Measurements from ENCODE around the gene RPAIN.

DNA sequence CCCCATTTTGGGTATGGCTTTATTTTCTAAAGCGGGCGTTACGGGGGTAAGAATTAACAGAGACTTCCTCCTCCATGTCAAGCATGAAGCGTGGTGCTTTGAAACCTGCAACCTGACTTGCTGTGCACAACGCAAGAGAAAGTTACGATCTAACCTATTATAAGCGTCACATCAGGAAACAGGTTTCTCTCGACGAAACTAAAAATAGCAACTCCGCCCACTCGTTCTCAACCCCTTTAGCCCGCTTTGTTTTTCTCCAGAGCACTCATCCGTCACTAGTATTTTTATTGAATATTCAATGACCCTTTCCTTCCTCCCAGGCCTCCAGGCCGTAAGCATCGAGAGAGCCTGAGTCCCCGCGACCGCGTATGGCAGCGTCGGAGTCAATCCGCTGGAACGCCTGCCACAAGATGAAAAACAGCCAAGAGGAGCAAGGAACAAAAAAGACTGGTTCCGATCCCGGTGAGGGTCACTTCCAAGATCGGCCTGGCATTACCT, 1.1 kb upstream of the RPAIN start:
- TF ChIP-seq, protein P1, sequence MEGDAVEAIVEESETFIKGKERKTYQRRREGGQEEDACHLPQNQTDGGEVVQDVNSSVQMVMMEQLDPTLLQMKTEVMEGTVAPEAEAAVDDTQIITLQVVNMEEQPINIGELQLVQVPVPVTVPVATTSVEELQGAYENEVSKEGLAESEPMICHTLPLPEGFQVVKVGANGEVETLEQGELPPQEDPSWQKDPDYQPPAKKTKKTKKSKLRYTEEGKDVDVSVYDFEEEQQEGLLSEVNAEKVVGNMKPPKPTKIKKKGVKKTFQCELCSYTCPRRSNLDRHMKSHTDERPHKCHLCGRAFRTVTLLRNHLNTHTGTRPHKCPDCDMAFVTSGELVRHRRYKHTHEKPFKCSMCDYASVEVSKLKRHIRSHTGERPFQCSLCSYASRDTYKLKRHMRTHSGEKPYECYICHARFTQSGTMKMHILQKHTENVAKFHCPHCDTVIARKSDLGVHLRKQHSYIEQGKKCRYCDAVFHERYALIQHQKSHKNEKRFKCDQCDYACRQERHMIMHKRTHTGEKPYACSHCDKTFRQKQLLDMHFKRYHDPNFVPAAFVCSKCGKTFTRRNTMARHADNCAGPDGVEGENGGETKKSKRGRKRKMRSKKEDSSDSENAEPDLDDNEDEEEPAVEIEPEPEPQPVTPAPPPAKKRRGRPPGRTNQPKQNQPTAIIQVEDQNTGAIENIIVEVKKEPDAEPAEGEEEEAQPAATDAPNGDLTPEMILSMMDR (conservative IDR thresholded peaks at IDR 0.05; ENCODE audit: low read depth, low read length) = no peak
- TF ChIP-seq EZH2 (IDR thresholded peaks at IDR 0.05; ENCODE audit: borderline replicate concordance, low read depth, low read length, poor library complexity, severe bottlenecking) = no peak

Measured in A673 (cell line).